ENCODE data around the gene NAALADL2. TPM values are rescaled to one million over a fixed set of nuclear protein-coding genes. Genes with fewer than 3 reads are reported as not detected.

NAALADL2 gene
- total and polyA plus RNA-seq, 2 of the 8 experiments (the other 6 are each of a cell fraction or from before 2014, with no cell fraction given): 0.12 to 0.22 TPM

GRCh38 chr3:175526609-175527280 lies 667.6 kb downstream of the NAALADL2 start:
- Histone ChIP-seq H2BK5ac (ENCODE audit: low read depth, low read length) (no peak overlapping the region; the same call in 1 of the 2 replicates), H3K4me2 (ENCODE audit: insufficient read depth in 1 of 2, low read depth in 2 of 2, low read length in 2 of 2) (peak overlapping the region; percentile 34 to 50), H3K4ac (replicated peaks; ENCODE audit: insufficient read length, low read depth, low read length) (no peak overlapping the region), H3K27me3 (replicated peaks in 1 of 4; ENCODE audit: control insufficient read depth in 3 of 4, extremely low read depth in 1 of 4, insufficient read depth in 3 of 4, low read length in 3 of 4) (no peaks in the 10 kb centered on the region), H3K18ac (ENCODE audit: extremely low read depth, low read length) (no peak overlapping the region), H4K20me1 (replicated peaks in 1 of 2; ENCODE audit: control insufficient read depth in 1 of 2, insufficient read depth in 2 of 2, low read length in 2 of 2) (no peaks in the 10 kb centered on the region), H2BK15ac (ENCODE audit: low read length) (no peak overlapping the region), H4K91ac (replicated peaks; ENCODE audit: insufficient read length, low read length) (no peak overlapping the region), H4K5ac (ENCODE audit: insufficient read length, low read depth, low read length) (no peak overlapping the region), H2AK5ac (ENCODE audit: low read depth, low read length) (no peak overlapping the region), H3K9ac (replicated peaks in 1 of 4; ENCODE audit: extremely low read depth in 1 of 4, low read depth in 3 of 4, low read length in 3 of 4) (no peak overlapping the region), H2BK120ac (replicated peaks; ENCODE audit: low read depth, low read length) (no peak overlapping the region), H3K4me1 (replicated peaks in 1 of 4; ENCODE audit: control insufficient read depth in 3 of 4, insufficient read depth in 4 of 4, low read length in 3 of 4) (peaks cover 0 to 6% (median 0%) of the 10 kb centered on the region in 4 experiments; a peak in 2 of 7 replicates), H2BK20ac (ENCODE audit: low read length) (no peak overlapping the region), H3K9me3 (ENCODE audit: insufficient read depth in 2 of 2, low read depth in 1 of 2, low read length in 1 of 2) (no peaks in the 10 kb centered on the region), H2AFZ (ENCODE audit: low read length) (peak overlapping the region; percentile 10; the same call in 1 of the 2 replicates), H4K8ac (ENCODE audit: extremely low read depth, insufficient read depth, low read length) (no peak overlapping the region), H3K23me2 (ENCODE audit: low read depth, low read length) (no peaks in the 10 kb centered on the region), H3K36me3 (ENCODE audit: control insufficient read depth in 2 of 4, insufficient read depth in 4 of 4, low read length in 3 of 4) (no peaks in the 10 kb centered on the region), H3K56ac (replicated peaks; ENCODE audit: insufficient read length, low read depth, low read length) (no peak overlapping the region), H3K23ac (ENCODE audit: insufficient read length) (no peak overlapping the region), H2BK12ac (ENCODE audit: low read depth, low read length) (no peak overlapping the region), H3K4me3 (ENCODE audit: extremely low read depth in 1 of 4, insufficient read depth in 2 of 4, low read depth in 3 of 4, low read length in 4 of 4) (peak overlapping the region in 1 of 4 experiments; percentile 41; a peak in 2 of 8 replicates), H3K79me1 (ENCODE audit: low read depth, low read length) (no peaks in the 10 kb centered on the region), H3K79me2 (ENCODE audit: control insufficient read depth in 1 of 2, insufficient read depth in 2 of 2, low read length in 2 of 2) (no peaks in the 10 kb centered on the region), H3K14ac (ENCODE audit: insufficient read length) (no peak overlapping the region), H3K27ac (ENCODE audit: low read depth, low read length) (peak overlapping the region; percentile 29; the same call in 1 of the 2 replicates)
- CTCF ChIA-PET (ENCODE audit: partially characterized antibody): interaction anchor here (0.6 to 1.1 kb wide), 4 partner anchors 11 to 478 kb away, joined by 3 to 4 read pairs (median 3); no protein-coding TSS in a partner anchor
- WGBS, 2 experiments (ENCODE audit: extremely low coverage in 1 of 2, insufficient coverage in 1 of 2, insufficient read length in 1 of 2, insufficient replicate concordance in 2 of 2, low coverage in 1 of 2, low lambda C conversion rate in 2 of 2, missing lambda C conversion rate in 1 of 2): 48% methylated on average over 4 of the region's 4 CpGs; no CpG with 5 or more reads in 1 of the 2 experiments
- FAIRE-seq (peak; percentile 13), DNase-seq (ENCODE audit: low read depth in 1 of 2, low spot score in 2 of 2) (no peak)
- POLR2A ChIA-PET (ENCODE audit: partially characterized antibody): no interaction called here
- TF ChIP-seq SUZ12 (IDR thresholded peaks at IDR 0.05; ENCODE audit: low read length) (no peak), TCF12 (IDR thresholded peaks at IDR 0.05; ENCODE audit: low read depth, low read length) (no peak), FOSL1 (IDR thresholded peaks at IDR 0.05; ENCODE audit: insufficient read depth, low read depth, low read length) (no peak), BCL11A (IDR thresholded peaks at IDR 0.05; ENCODE audit: low read depth in 2 of 2, low read length in 2 of 2) (no peak), TBP (IDR thresholded peaks at IDR 0.05; ENCODE audit: low read depth, low read length) (no peak), CHD2 (IDR thresholded peaks at IDR 0.05; ENCODE audit: low read length) (no peak), GTF2F1 (IDR thresholded peaks at IDR 0.05; ENCODE audit: borderline replicate concordance, low read depth, low read length) (no peak), RNF2 (IDR thresholded peaks at IDR 0.05; ENCODE audit: borderline replicate concordance, low read depth, low read length, missing control alignments, poor library complexity, severe bottlenecking) (no peak)
